ENCODE results near the gene TPO. TPM values are rescaled to one million over a fixed set of nuclear protein-coding genes. Genes with fewer than 3 reads are reported as not detected.

TPO gene
- total RNA-seq, 2 donors from 2014 or later, result not detected

GRCh38 chr2:1512321-1513289 lies 99.3 kb downstream of the TPO start:
- no peaks in the 10 kb centered on the region for H3K4me1 ChIP-seq (ENCODE audit: control insufficient read depth, insufficient read depth, low read length)
- TF ChIP-seq CTCF (conservative IDR thresholded peaks at IDR 0.05), result no peak
- H3K27me3 Mint-ChIP-seq (ENCODE audit: insufficient read depth), result no peaks in the 10 kb centered on the region
- no peaks in the 10 kb centered on the region for H3K9me3 ChIP-seq (ENCODE audit: control insufficient read depth, low read length)
- no peak overlapping the region for H3K27ac ChIP-seq (ENCODE audit: low read depth, low read length)
- no peaks in the 10 kb centered on the region for H3K36me3 ChIP-seq (ENCODE audit: control insufficient read depth, insufficient read depth, low read length)
- H3K9ac ChIP-seq (ENCODE audit: extremely low read depth, low read length, poor library complexity, severe bottlenecking), result no peak overlapping the region
- no peak overlapping the region for H3K4me3 Mint-ChIP-seq
- H3K4me1 Mint-ChIP-seq, result no peaks in the 10 kb centered on the region
- no peaks in the 10 kb centered on the region for H3K27me3 ChIP-seq (ENCODE audit: control insufficient read depth, insufficient read depth, low read length, poor library complexity, severe bottlenecking)
- DNase-seq, result no peak
- WGBS, 2 experiments (ENCODE audit: insufficient coverage in 1 of 2, insufficient read length in 1 of 2), result 89 to 90% methylated on average over 23 to 36 of the region's 36 CpGs
- H3K36me3 Mint-ChIP-seq (ENCODE audit: low read depth), result no peaks in the 10 kb centered on the region
- H3K4me3 ChIP-seq (ENCODE audit: low read length), result no peak overlapping the region
- no peak overlapping the region for H3K27ac Mint-ChIP-seq
- no peaks in the 10 kb centered on the region for H3K9me3 Mint-ChIP-seq

DNA sequence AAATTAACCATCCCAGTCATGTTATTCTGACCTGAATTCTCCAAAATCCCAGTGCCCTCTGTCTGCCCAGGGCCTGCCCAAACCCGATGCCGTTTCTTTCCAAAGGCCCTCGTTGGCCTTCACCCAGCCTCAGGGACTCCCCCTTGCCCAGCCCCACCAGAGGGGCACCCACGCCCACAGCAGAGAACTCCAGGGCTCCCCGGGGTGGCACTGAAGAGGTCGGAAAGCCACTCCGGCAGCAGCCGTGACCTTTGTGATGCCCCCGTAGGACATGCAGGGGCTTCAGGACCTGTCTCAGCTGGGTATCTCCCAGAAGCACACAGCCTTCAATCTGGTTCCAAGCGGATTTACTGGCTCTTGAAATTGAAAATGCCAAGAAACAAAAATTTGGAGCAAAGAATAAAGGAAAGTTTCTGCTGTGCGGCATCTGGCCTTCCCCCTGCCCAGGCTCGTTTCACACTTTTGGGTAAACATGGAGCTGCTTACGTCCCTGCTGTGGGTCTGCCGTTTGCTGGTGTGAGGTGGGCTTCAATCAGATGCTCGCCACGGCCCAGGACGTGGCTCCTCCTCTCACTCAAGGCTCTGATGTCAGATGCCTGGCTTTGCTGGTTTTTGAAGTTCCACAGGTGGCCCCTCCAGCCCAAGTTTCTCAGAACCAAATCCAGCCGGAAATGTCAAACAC lies 101.3 kb downstream of the TPO start:
- Mint-ChIP-seq H3K9me3 (no peaks in the 10 kb centered on the region), H3K4me3 (no peak overlapping the region), H3K36me3 (ENCODE audit: low read depth) (no peaks in the 10 kb centered on the region), H3K4me1 (no peaks in the 10 kb centered on the region), H3K27me3 (ENCODE audit: insufficient read depth) (no peaks in the 10 kb centered on the region), H3K27ac (no peak overlapping the region)
- no peaks in the 10 kb centered on the region for H3K9me3 ChIP-seq (ENCODE audit: control insufficient read depth, low read length)
- no peak for TF ChIP-seq CTCF (conservative IDR thresholded peaks at IDR 0.05)
- no peaks in the 10 kb centered on the region for H3K27me3 ChIP-seq (ENCODE audit: control insufficient read depth, insufficient read depth, low read length, poor library complexity, severe bottlenecking)
- H3K4me1 ChIP-seq (ENCODE audit: control insufficient read depth, insufficient read depth, low read length), result no peaks in the 10 kb centered on the region
- WGBS, 2 experiments (ENCODE audit: insufficient coverage in 1 of 2, insufficient read length in 1 of 2), result 84 to 90% methylated on average over 16 to 18 of the region's 18 CpGs
- no peak overlapping the region for H3K4me3 ChIP-seq (ENCODE audit: low read length)
- H3K9ac ChIP-seq (ENCODE audit: extremely low read depth, low read length, poor library complexity, severe bottlenecking), result no peak overlapping the region
- no peak overlapping the region for H3K27ac ChIP-seq (ENCODE audit: low read depth, low read length)
- DNase-seq, result no peak
- H3K36me3 ChIP-seq (ENCODE audit: control insufficient read depth, insufficient read depth, low read length), result no peaks in the 10 kb centered on the region

GRCh38 chr2:1515073-1515430 lies 101.8 kb downstream of the TPO start:
- no peak for DNase-seq
- no peak overlapping the region for H3K27ac ChIP-seq (ENCODE audit: low read depth, low read length)

More at GRCh38 chr2:1515073-1515430, 101.8 kb downstream of the TPO start:
- no peak overlapping the region for H3K4me3 Mint-ChIP-seq
- H3K36me3 Mint-ChIP-seq (ENCODE audit: low read depth), result no peaks in the 10 kb centered on the region
- no peak for TF ChIP-seq CTCF (conservative IDR thresholded peaks at IDR 0.05)
- Histone ChIP-seq H3K4me1 (ENCODE audit: control insufficient read depth, insufficient read depth, low read length) (no peaks in the 10 kb centered on the region), H3K4me3 (ENCODE audit: low read length) (no peak overlapping the region), H3K9me3 (ENCODE audit: control insufficient read depth, low read length) (no peaks in the 10 kb centered on the region), H3K36me3 (ENCODE audit: control insufficient read depth, insufficient read depth, low read length) (no peaks in the 10 kb centered on the region), H3K9ac (ENCODE audit: extremely low read depth, low read length, poor library complexity, severe bottlenecking) (no peak overlapping the region), H3K27me3 (ENCODE audit: control insufficient read depth, insufficient read depth, low read length, poor library complexity, severe bottlenecking) (no peaks in the 10 kb centered on the region)
- no peak overlapping the region for H3K27ac Mint-ChIP-seq
- no peaks in the 10 kb centered on the region for H3K9me3 Mint-ChIP-seq
- WGBS, 2 experiments (ENCODE audit: insufficient coverage in 1 of 2, insufficient read length in 1 of 2), result 86 to 88% methylated on average over 5 to 8 of the region's 8 CpGs
- no peaks in the 10 kb centered on the region for H3K27me3 Mint-ChIP-seq (ENCODE audit: insufficient read depth)
- no peaks in the 10 kb centered on the region for H3K4me1 Mint-ChIP-seq
